RPMI8226 (cell line): ENCODE measurements around the gene GBE1.
A peak's percentile ranks its signal among the peaks of the same experiment; 100 is the strongest.
"Not testable (repeated sequence)": the region's sequence is repeated elsewhere in the genome, so short reads cannot be mapped to it uniquely, and the experiment has no call there.

ENCODE experiments used
- DNase-seq: peaks from one replicate; pipeline ENCODE4 v3.0.0-alpha.2; 2015

Gene GBE1

GRCh38 chr3:81752604-81753003 lies 8.8 kb downstream of the GBE1 start:
- DNase-seq: no peak

GRCh38 chr3:81749265-81749664 lies 12.2 kb downstream of the GBE1 start:
- DNase-seq: no peak

- DNase-seq: not testable (repeated sequence)
These were observed 14.2 kb downstream of the GBE1 start for GRCh38 chr3:81747280-81747679.

GRCh38 chr3:81744366-81744765 lies 17.1 kb downstream of the GBE1 start:
- DNase-seq: no peak

- DNase-seq: peak; percentile 4
These were observed 18.1 kb downstream of the GBE1 start for GRCh38 chr3:81743096-81744025.

GRCh38 chr3:81742581-81742980 lies 18.9 kb downstream of the GBE1 start:
- DNase-seq: no peak

- DNase-seq: no peak
These were observed 20.2 kb downstream of the GBE1 start for GRCh38 chr3:81741216-81741615.

GRCh38 chr3:81740731-81741130 lies 20.7 kb downstream of the GBE1 start:
- no peak for DNase-seq

GRCh38 chr3:81735334-81735733 lies 26.1 kb downstream of the GBE1 start:
- DNase-seq: no peak

GRCh38 chr3:81734742-81735141 lies 26.7 kb downstream of the GBE1 start:
- no peak for DNase-seq

GRCh38 chr3:81732642-81733041 lies 28.8 kb downstream of the GBE1 start:
- DNase-seq: no peak

- no peak for DNase-seq
These were observed 32.5 kb downstream of the GBE1 start for GRCh38 chr3:81728766-81729544.

GRCh38 chr3:81726735-81727134 lies 34.7 kb downstream of the GBE1 start:
- no peak for DNase-seq

GRCh38 chr3:81726132-81726531 lies 35.3 kb downstream of the GBE1 start:
- DNase-seq: no peak

- no peak for DNase-seq
These were observed 37.6 kb downstream of the GBE1 start for GRCh38 chr3:81723732-81724313.

- DNase-seq: no peak
These were observed 43.1 kb downstream of the GBE1 start for GRCh38 chr3:81718311-81718710.

GRCh38 chr3:81716870-81717509 lies 44.5 kb downstream of the GBE1 start:
- no peak for DNase-seq

GRCh38 chr3:81713031-81713430 lies 48.4 kb downstream of the GBE1 start:
- no peak for DNase-seq

- DNase-seq: no peak
These were observed 51.8 kb downstream of the GBE1 start for GRCh38 chr3:81709606-81710005.

GRCh38 chr3:81707996-81708395 lies 53.4 kb downstream of the GBE1 start:
- DNase-seq: no peak

GRCh38 chr3:81702126-81702525 lies 59.3 kb downstream of the GBE1 start:
- DNase-seq: no peak

GRCh38 chr3:81699536-81700320 lies 61.7 kb downstream of the GBE1 start:
- DNase-seq: no peak
